ENCODE measurements around the gene CORO1C.

The CORO1C gene

DNA sequence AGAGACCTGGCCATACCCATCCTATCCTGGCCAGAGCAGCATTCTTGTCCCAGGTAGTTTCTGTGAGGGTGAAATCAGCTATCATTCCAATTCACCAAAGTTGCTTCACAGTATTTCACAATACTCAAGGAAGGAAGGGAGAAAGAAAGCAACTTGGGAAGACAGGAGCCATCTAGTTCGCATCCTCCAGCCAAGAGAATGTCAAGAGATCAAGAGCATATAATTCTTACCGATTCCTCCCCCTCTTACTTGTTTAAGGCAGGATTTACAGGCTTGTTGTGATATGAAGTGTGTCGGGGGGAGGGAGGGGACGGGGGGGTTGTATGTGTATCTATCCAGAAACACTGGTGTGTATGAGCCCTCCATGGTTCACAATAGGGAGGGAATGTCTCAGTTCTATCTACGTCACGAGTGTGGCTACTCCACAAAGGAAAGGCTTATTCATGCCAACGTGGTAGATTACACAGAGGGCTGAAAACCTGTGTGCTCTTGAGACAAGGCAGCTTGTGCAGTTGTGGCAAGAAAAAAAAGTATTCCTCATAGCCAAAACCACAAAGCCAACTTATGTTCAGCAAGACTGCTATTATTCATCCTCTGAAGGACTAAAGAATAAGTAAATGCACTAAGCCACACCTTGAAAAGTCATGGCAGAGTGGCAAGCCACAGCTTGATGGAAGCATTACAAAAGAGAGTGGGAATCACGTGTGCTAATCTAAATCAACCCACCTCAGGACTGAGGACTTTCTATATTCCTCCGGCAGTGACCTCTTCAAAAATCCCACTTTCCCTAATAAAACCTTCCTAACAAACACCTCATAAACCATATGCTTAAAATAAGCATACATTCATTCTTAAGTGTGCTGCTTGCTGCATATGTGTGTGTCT lies 35.0 kb downstream of the CORO1C start:
- no peak for FAIRE-seq

DNA sequence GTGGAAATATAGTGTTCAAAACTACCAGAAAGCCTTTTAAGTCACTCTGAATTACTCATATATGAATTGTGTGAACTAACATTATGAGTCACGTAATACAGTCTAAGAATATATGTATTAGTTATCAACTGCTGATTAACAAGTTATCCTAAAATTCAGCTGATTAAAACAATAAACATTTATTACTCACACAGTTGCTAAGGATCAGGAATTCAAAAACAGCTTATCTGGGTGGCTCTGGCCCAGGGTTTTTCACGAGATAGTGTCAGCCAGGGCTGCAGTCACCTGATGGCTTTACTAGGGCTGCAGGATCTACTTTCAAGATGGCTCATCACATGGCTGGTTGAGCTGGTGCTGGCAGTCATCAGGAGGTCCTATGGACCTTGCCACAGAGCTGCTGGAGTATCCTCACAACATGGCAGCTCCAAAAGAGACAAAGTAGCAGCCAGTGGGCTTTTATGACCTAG lies 36.5 kb downstream of the CORO1C start:
- FAIRE-seq = no peak

DNA sequence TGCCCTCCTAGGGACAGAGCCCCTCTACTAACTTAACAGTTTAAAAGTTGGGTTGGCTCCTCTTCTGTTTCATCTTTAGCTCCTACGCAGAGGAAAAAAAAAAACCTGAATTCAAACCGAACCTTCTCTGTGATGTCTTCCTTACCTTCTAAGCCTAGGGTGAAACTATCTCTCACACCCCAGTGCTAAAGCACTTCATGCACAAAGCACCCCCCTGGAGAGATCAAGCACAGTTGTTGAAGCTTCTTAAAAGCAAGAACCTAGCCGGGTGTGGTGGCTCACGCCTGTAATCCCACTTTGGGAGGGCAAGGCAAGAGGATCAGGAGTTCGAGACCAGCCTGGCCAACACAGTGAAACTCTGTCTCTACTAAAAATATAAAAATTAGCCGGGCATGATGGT lies 37.6 kb downstream of the CORO1C start:
- FAIRE-seq = no peak

DNA sequence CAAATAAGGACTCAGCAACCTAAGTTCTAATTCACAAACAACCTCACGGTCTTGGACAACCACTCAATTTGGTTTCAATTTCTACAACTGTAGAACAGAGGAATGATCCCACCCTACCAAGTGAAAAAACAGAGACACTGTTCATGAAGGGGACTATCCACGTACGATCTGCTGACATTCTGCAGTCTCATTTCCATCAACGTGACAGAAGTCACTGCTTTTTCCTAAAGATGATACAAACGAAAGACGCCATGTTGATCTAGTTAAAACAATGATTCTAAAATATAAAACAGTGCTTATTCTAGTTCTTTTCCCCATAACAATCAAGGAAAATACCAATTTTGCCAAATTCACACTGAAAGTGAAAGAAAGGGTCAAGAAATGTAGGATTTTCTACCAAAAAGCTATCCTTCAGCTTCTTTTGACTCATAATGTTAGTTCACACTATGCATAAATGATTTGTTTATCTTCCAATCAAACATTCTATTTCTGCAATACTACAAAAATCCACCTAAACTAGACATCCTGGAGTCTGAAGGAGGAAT lies 38.1 kb downstream of the CORO1C start:
- FAIRE-seq = no peak

DNA sequence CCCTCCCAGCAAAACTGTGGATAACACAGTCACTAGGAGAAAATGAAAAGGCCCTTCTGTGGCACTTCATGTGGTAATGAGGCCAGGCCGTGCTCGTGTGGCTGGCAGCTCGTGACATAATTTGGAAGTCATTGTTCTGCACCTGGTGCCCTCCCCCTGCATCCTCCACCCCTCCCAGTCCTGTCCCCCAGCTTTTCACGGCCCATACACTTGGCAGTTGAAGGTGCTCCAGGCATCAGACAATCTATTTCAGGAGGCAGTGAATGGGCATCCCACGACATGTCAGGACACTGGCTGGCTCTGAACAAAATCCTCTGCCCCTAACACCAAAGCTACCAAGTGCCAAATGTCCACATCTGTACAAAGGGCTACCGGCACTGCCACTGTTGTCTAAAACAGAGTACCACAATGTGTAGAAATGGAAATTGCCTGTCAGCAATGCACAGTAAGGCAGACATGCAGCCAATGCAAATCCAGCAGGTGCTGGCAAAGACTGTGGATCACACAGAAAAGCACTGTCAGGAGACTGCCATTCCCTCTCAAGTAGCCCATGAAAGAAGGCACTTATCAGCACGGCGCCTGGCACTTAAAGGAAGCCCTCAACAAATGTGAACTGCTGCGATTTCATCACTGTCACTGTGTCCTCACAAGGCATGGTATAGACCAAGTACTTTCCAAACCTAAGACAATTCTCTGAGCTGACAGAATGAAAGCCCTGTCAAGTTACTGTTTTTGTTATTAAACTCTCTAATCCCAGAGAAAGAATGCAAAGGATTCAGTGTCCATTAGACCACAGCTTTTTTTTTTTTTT lies 39.1 kb downstream of the CORO1C start:
- FAIRE-seq = no peak

DNA sequence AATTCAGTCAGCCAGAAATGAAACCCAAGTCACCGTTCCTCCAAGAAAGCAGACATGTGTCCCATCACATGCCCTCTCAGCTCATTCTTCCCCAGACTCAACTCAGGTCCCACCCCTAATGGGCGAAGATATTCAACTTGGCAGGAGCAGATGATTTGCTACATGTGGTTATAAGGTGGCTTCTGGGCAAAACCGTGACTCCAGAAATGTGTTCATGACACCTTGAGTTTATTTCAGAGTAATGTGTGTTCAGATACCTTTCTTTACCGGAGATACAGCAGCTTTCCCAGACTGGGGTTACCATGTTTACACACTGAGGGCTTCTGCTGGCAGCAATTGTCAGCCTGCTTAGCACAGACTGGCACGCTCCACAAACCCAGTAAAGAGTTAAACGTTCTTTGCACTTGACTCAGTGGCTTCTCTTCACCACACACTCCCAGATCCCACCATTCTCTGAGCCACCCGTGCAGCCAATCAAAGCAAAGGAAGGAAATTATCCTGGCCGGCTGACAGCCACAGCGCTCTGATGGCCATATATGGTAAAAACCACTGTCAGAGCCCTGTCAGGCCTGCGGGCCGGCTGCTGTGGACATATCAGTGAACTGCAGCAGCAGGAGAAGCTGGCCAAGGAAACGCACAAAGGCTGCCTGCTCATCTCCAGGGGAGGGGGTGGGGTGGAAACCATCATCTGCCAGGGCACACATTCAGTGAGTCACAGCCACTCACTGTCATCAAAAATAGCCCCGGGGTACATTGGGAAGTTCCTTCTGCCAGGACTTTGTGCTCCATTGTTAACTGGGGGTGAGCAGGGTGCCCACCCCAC lies 39.9 kb downstream of the CORO1C start:
- FAIRE-seq = no peak

DNA sequence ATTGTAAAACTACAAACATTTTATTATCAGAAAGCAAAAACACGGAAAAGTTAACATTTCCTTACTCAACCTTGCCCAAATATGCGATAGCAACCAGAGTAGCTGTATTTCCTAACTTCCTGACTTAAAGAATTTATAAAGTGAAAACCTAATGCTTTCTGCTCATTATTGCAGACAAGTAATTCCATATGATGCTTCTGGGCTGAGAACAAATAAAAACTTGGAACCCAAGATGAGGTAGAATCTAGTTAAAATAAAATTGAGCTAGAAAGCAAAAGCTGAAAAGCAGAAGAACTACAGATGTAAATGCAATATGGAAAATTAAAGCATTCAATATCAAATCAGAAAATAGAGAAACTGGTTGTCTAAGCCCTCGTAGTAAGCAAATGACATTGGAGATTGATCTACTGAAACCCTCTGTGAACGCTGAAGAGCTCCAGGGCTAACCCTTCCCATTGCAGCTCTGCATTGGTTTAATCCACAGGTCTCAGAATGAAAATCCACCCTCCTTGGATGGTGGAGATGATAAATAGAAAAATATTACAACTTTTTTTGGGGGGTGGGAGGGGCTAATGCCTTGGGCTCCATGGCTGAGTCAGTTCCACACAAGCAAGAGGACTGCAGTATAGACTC lies 40.7 kb downstream of the CORO1C start:
- FAIRE-seq = no peak

DNA sequence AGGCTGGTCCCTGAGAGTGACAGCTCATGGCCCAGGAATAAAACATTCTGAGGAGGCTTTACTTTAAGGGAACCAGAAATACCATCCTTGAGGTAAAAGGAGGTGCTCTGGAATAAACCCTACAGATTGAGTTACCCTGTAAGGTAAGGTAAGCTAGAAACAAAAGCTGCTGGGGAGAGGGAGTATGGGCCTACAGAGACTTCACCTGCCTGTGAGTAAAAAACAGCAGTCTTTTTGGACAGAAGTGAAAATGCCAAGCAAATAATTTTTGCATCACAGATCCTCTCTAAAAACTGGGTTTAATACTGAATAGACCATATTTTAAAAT lies 41.2 kb downstream of the CORO1C start:
- FAIRE-seq = no peak

DNA sequence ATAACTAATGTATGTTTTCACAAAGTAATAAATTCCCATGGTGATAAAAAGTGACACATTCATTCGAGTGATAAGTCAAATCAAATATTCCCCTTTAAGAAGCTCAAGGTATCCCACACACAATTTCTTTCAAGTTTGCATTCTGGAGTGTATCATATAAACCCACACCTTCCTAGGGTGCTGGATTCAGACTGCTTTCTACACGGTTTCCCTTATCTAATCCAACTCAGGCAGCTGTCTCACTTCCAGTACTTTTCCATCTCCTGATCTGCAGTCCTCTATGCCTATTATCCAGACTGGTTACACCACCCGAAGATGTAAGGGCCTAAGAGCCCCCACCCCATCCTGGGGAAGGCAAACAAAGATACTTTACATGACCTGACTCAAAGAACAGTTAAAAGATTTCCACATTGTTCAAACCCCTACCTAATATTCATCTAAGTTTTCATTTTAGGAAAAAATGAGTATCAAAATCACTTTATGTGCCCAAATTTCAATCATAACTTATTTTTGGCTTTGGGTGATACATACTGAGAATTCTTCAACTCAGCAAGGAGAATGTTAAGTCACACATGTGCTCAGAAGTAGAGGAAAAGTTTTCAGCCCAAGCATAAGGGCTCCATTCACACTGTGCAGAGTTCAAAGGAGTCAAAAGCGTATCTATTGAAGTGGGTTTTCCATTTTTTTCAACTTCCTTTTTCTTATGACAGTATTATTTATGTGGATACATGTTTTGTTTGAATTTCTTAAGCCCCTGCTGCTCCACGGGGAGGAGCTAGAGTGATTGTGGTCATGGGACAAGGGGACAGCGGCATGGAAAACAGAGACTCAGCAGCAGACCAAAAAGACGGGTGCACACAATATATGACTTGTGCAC lies 41.8 kb downstream of the CORO1C start:
- FAIRE-seq = no peak

DNA sequence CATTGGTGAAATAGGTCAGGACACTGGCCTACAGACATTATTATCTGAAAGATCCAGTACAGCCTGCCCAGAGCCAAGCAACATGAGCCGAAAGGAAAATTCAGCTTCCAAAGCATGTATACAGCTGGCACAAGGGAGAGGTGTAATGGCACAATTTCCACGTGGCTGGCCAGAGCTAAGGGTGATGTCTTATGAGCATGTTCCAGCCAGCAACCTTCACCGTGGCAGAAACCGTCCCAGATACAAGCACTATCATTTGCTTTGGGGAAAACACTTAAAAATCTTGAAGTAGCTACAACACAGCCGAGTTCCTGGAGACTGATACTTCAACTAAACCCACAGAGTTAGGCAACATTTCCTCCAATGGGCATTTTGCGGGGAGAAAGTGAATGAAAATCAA lies 44.5 kb downstream of the CORO1C start:
- no peak for FAIRE-seq

DNA sequence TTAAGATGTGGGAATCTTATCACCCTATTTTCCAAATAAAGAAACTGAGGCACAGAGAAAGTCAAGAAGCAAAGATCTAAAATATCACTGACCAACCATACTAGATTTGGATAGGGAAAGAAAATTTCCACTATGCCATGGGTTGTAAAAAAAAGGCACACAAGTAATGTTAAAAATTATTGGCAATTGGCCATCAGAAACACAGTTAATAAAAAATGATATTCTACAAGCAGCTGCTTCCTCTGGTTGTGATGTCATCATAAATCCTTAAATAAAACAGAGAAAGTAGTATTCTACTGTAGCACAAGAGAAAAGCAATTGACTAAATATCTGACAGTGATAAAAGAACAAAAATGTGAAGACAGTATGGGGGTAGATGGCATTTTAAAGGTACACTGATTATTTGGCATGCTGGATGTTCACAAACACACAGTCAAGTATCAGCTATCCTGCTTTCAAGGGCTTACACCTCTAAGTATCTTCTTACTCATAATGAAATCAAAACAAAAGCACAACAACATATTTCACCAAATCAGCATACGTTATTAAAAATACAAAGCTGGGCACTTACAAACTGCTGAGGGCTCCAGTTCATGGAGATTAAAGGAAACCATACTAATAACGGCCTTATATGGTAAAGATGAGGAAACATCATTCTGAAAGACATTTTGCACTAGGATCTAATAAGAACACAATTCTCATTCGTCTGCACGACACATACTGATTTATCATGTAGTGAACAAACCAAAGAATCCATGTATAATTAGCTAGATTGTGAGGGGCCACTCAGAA lies 45.7 kb downstream of the CORO1C start:
- FAIRE-seq = no peak

DNA sequence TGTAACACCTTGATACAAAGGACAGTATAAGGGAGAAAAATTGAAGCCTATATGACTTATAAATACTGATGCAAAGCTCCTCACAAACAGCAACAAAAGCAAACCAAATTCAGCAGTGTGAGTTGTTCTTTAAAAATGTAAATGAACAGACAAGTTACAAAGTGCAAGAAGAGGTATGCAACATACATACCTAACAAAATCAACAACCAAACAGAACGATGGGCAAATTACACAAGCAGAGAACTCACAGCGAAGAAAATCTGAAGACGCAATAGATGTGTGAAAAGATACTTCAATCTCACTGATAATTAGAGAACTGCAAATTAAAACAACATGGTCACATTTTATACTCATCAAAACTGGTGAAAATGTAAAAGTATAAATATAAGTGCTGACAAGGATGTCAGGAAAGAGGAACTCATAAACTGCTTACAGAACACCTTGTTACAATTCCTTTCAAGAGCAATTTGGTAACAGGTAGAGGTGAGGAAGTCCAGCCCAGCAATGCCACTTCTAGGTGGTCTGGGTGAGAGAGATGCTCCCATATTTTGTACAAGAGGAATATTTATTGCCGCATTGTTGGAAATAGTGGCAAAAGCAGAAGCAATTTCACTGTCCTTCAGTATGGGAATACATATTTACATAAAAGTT lies 47.3 kb downstream of the CORO1C start:
- FAIRE-seq = no peak

DNA sequence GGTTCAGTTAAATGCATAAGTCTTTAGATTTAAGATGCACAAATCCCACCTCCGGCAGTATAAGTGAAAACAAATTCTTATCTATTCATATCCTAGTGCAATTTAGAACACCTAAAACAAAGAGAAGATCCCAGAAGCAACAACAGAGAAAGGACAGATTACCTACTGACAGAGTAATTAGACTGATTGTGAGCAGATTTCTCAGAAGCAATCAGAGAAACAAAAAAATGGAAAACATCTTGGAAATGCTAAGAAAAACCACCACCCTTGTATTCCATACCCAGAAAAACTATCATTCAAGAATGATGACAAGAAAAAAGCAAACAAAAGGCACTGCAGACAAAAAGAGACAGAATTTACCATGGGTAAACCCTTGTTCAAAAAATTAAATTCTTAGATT lies 50.0 kb downstream of the CORO1C start:
- no peak for FAIRE-seq

DNA sequence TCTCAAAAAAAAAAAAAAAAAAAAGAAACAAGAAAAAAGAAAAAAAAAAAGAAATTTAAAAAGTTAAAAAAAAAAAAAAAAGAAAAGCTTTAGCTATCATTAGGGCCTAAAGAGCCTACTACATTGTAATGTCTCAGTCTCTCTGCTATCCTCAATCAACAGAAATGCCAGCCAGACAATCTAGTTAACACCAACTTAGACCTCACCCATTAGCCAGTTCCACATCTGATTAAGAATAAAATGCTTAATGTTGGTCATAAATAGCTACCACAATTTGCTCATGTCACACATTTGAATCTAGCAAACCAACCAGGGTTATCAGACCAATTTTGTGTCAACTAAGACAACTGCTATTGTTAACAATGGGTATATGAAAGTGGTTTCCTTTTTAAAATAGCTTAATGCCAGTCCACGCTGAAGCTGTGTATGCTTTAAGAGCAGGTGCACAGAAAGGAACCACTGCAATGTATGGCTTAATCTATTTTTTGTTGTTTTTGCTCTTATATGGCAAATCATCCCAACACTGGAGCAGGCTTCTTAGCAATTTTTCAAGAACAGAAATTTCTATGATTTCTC lies 52.1 kb downstream of the CORO1C start:
- FAIRE-seq = no peak

DNA sequence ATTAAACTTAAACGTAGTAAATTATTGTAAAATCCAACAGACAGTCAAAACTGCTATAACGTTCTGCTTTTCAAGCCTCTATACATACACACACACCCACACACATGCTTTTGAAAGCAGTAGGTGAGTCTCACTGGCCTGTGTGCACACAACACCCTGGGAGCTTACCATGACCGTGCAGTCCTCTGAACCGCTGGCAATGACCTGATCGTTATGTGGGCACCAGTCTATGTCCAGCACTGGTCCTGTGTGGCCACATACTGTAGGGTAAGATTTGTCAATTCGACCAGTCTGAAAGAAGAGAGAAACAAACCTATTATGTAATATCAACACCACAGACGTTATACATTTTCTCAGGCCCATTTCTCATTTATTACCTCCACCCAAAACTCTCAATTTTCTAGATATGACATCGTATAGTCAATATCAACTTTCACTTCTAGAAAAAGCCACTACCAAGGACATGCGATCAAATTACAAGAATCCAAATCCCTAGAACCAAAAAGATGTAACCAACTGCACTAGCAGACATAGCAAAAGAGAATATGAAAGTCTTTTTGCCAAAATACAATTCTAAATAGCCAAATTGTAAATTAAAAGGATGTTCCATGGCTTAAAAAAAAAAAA lies 53.1 kb downstream of the CORO1C start:
- no peak for FAIRE-seq

DNA sequence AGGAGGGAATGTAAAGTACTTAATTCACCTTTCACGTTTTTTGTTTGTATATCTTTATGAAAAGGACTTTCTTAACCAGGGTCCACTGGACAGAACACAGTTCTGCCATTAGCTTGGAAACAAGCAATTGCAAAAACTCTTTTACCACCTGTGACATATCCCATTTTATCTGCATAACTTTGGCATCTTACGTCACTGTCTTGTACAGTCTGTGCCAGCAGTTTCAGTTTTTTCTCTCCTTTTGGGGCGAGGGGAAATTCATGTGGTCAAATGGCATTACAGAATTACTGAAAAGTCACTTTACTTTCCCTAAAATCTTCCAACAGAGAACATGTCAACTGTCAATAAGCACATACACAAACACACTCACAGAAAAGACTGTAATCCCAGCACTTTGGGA lies 53.9 kb downstream of the CORO1C start:
- no peak for FAIRE-seq

DNA sequence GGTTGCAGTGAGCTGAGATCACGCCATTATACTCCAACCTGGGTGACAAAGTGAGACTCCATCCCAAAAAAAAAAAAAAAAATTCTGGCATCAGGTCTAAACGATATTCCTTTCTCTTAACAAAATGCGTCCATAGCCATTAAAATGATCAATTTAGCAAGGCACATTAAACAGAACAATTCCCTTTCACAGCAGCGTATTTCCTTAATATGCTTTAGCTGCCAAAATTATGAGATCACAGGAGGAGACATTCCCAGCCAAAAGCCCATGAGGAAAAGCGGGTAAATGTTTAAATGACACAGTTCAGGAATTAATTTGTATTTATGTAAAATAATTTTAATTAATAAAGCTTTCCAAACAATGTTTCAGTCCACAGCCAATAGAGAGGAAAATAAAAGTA lies 54.6 kb downstream of the CORO1C start:
- no peak for FAIRE-seq

DNA sequence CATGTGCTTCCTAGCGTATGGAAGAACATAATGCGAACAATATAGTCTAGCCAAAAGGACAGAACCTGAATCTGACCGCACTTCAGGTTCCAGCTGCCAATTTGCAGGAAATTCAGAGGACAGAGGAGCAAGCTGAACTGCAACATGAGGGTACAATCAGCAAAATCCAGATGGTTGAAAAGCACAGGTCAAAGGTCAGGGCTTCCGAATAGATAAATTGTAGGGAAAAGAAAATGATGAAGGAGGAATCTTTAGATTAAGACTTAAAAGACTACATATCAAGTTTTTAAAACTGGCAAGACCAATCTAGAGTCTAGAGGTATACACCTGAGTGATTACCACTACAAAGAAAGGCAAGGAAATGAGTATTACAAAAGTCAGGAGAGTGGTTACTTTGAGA lies 55.5 kb downstream of the CORO1C start:
- no peak for FAIRE-seq

DNA sequence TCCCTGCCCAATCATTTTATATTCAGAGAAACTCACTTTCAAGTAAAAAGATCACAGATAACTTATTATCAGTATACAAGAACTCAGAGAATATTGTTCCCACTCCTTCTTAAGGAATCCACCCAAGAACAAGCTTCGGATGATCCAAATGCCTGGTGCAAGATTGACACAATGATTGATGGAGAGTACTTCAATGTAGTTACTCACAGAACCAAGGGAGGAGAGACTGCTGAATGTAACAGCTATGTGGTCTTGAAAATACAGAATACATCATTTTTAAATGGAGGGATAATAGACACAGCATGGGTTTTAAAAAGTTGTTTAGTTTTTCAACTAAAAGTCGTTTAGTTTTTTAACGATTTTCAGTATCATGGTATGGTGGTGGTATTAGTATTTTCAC lies 59.3 kb downstream of the CORO1C start:
- no peak for FAIRE-seq
